Osteocyte (in vitro differentiated cells): ENCODE data around the gene TRAT1. TPM values are rescaled to one million over a fixed set of nuclear protein-coding genes. Genes with fewer than 3 reads are reported as not detected.

ENCODE experiments used
- DNase-seq: peaks from one replicate; pipeline ENCODE4 v3.0.0; 2021; ENCODE audit warnings: mixed read lengths; ENCODE audit not compliant: unreplicated experiment; ENCODE audit errors: extremely low spot score
- H3K27ac Mint-ChIP-seq: one replicate; pipeline ENCODE4 v1.8.0; 2021; ENCODE audit warnings: mild to moderate bottlenecking, mixed read lengths; ENCODE audit not compliant: unreplicated experiment
- H3K27me3 Mint-ChIP-seq: one replicate; pipeline ENCODE4 v1.8.0; 2021; ENCODE audit warnings: mixed read lengths; ENCODE audit not compliant: unreplicated experiment
- H3K36me3 Mint-ChIP-seq: one replicate; pipeline ENCODE4 v1.8.0; 2021; ENCODE audit warnings: mixed read lengths; ENCODE audit not compliant: unreplicated experiment
- H3K4me1 Mint-ChIP-seq: one replicate; pipeline ENCODE4 v1.8.0; 2021; ENCODE audit warnings: mixed read lengths; ENCODE audit not compliant: unreplicated experiment
- H3K4me3 Mint-ChIP-seq: one replicate; pipeline ENCODE4 v1.8.0; 2021; ENCODE audit warnings: mild to moderate bottlenecking, moderate library complexity, mixed read lengths; ENCODE audit not compliant: unreplicated experiment
- H3K9me3 Mint-ChIP-seq: one replicate; pipeline ENCODE4 v1.8.0; 2021; ENCODE audit warnings: mixed read lengths; ENCODE audit not compliant: unreplicated experiment
- total RNA-seq: library from RNA; stranded (reverse); gene quantifications from 2 replicates; pipeline ENCODE4 v1.2.1, GENCODE V29; 2021
- TF ChIP-seq, protein P1 (sequence below): fragments of 200-600 bp; sonication (generic); IDR thresholded peaks from 2 replicates; pipeline ENCODE4 v1.5.0; 2021; ENCODE audit warnings: antibody characterized with exemption, mild to moderate bottlenecking, moderate library complexity

The TRAT1 gene
- total RNA-seq, 1 donor from 2014 or later = not detected

DNA sequence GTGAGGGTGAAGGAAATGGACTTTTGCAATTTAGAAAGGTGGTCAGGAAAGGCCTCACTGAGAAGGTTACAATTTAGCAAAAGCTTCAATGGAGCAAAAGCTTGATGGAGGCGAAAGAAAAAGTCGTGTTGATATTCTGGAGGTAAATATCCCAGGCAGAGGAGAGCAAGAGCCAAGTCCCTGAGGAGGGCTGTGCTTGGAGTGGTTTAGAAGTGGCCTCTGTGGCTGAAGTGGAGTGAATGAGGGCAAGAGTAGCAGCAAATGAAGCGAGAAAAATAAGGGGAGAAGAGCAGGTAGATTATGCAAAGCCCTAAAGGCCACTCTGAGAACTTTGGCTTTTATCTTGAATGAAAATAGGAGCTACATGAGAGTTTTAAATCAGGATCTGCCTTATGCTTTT is 76.9 kb downstream of the TRAT1 start:
- TF ChIP-seq, protein P1, sequence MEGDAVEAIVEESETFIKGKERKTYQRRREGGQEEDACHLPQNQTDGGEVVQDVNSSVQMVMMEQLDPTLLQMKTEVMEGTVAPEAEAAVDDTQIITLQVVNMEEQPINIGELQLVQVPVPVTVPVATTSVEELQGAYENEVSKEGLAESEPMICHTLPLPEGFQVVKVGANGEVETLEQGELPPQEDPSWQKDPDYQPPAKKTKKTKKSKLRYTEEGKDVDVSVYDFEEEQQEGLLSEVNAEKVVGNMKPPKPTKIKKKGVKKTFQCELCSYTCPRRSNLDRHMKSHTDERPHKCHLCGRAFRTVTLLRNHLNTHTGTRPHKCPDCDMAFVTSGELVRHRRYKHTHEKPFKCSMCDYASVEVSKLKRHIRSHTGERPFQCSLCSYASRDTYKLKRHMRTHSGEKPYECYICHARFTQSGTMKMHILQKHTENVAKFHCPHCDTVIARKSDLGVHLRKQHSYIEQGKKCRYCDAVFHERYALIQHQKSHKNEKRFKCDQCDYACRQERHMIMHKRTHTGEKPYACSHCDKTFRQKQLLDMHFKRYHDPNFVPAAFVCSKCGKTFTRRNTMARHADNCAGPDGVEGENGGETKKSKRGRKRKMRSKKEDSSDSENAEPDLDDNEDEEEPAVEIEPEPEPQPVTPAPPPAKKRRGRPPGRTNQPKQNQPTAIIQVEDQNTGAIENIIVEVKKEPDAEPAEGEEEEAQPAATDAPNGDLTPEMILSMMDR = no peak
- H3K4me1 Mint-ChIP-seq = no peaks in the 10 kb centered on the region
- H3K27ac Mint-ChIP-seq = no peak overlapping the region
- H3K4me3 Mint-ChIP-seq = no peak overlapping the region
- H3K9me3 Mint-ChIP-seq = no peaks in the 10 kb centered on the region
- H3K36me3 Mint-ChIP-seq = no peaks in the 10 kb centered on the region
- DNase-seq = no peak
- H3K27me3 Mint-ChIP-seq = peaks cover 4% of the 10 kb centered on the region

Other genes with a start within 250 kb of the TRAT1 start
- 9.0 and 10.2 TPM in 2 replicates for gene CIP2A, start 233.3 kb upstream of the TRAT1 start, total RNA-seq
- 9.0 and 11.2 TPM in 2 replicates for gene DZIP3, start 233.1 kb upstream of the TRAT1 start, total RNA-seq
- not detected in 2 replicates for gene RETNLB, start 65.4 kb upstream of the TRAT1 start, total RNA-seq
- not detected in 2 replicates for gene GUCA1C, start 131.1 kb downstream of the TRAT1 start, total RNA-seq